Germinal center (tissue), 1 donor: ENCODE data around the gene GGT6.

ENCODE experiments used
- DNase-seq: peaks from one replicate; pipeline ENCODE4 v3.0.0; 2012; ENCODE audit warnings: mixed read lengths, low spot score

GGT6 gene

GRCh38 chr17:4522661-4523060, 37.7 kb downstream of the GGT6 start:
- DNase-seq, result no peak

DNA sequence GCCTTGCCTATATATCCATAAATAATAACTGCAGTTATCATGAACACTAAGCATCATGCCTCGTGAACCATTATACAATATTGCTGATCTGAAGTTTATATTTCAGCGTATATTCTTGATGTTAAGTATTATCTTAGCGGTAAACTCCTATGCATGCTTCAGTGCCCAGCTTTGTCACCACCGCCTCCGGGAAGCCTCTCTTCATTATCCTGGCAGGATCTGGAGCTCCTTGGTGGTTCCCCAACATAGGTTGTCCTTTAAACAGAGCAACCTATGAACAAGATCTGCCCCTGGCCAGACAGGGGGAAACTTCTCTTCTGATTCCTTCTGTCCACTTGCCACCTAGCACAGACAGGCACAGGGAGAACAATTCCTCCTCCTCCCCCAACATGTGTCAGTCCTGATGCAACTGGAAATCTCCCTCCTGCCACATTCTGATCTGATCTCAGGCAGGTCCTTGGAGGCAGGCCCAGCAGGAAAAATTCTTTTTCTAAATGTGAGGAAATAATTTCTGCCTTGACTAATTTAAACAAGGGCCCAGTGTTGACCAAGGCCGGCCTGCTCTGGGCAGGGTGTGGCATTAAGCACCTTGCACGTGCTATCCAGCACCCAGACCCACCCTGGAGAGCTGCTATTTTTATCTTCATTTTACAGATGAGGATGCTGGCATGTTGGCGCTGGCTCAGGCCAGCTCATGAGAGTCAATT, 39.3 kb downstream of the GGT6 start:
- no peak for DNase-seq

DNA sequence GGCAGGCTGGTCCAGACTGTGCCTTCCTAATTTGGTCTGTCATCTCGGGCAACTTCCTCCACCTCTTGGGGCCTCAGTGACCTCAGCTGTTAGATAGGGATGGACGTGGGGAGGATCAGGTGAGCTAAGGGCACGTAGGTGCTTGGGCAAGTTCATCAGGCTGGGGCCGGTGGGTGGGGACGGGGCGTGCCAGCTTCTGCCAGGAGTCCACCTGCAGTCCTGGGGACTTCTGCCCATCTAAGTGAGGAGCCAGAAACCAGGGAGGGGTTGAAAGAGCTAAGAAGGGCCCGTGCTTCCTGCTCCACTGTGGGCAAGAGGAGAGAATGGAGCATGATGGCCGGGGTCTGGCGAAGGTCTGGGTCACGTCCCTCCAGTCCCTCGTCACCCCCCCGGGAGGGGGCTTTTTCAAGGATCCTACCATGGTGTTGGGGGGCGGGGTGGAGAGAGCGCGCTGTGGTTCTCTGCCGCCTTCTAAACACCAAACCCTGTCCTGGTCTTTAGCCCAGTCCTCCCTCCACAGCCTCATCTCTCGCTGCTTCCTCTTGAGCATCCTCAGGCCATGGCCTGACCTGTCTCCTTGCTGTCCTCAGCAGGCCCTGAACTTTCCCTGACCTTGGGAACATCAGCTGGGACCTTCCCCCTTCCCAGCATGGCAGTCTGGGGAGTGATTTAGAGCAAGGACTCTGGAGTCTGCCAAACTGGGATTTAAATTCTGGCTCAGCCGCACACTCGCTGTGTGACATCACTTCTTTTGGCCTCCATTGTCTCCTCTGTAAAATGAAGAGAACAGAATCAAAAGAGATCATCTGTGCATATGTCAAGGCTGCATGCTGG, 40.1 kb downstream of the GGT6 start:
- no peak for DNase-seq

- DNase-seq, result no peak
Measured at GRCh38 chr17:4519361-4519788, 41.0 kb downstream of the GGT6 start.

DNA sequence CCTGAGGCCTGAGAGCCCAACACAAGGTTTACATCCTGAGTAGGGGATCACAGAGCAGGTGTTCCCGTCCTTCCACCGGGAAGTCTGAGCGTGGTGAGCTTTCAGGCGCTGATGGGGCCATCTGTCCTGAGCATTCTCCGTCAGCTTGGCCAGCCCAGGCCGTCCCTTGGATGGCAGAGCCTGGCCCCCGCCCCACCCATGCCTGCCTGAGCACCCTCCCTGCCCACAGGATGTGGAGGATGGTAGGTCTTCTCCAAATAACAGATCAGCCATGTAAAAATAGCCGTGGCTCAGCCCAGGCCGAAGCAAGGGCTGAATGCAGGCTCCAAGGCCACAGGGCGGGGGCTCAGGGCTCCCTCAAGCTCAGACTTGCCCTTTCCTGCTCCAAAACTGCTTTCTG, 41.5 kb downstream of the GGT6 start:
- no peak for DNase-seq

DNA sequence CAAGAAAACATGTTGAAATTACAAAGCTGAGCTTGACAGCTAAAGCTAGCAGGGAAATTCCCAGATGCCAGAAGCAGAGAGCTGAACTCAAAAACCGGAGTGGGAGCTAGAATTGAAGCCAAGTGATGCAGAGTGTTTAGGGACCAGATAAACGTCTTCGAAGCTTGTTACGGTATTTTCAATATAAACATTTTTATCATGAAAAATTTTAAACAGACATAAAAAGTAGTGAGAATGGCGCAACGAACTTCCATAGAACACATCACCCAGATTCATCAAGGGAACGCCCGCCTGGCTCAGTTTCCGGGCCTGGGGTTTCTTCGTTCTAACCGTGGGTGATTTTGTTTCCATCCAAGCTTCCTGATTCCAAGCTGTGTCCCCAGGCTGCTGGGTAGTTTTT, 43.6 kb downstream of the GGT6 start:
- no peak for DNase-seq

DNA sequence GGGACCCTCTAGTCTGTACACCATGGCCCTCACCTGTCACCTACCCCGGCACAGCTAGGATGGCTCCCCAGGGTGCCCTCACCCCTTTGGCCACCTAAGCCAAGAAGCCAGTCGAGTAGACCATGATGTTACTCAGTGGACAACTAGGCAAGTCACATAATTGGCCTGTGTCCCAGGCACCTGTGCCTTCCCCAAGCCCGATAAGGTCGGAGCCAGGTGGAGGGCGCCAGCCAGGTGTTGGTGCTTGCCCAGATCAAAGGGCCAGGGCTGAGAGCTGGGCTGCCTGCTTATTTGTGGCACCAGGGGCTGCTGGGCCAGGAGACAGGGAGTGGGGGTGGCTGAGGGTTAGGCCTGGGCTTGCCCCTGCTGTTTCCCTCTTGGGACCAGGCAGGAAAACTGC, 44.9 kb downstream of the GGT6 start:
- DNase-seq, result no peak

GRCh38 chr17:4514779-4515178, 45.6 kb downstream of the GGT6 start:
- DNase-seq, result no peak

DNA sequence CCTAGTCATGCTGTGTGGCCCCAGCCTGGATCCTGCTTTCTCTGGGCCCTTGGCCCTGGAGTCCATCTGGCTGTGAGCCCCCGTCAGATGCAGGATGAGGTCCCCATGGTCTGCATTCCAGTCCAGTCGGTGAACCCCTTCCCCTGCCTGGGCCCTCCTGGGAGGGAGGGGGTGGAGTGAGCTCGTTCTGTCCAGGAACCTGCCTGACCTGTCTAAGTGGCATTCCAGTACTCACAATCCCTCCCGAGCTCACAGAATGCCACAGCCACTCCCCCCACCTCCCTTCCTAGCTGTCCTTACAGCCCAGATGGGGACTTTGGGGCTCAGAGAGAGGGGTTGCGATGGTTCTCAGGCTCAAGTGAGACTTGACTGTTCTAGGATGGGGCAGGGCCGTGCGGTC, 46.2 kb downstream of the GGT6 start:
- DNase-seq, result no peak

DNA sequence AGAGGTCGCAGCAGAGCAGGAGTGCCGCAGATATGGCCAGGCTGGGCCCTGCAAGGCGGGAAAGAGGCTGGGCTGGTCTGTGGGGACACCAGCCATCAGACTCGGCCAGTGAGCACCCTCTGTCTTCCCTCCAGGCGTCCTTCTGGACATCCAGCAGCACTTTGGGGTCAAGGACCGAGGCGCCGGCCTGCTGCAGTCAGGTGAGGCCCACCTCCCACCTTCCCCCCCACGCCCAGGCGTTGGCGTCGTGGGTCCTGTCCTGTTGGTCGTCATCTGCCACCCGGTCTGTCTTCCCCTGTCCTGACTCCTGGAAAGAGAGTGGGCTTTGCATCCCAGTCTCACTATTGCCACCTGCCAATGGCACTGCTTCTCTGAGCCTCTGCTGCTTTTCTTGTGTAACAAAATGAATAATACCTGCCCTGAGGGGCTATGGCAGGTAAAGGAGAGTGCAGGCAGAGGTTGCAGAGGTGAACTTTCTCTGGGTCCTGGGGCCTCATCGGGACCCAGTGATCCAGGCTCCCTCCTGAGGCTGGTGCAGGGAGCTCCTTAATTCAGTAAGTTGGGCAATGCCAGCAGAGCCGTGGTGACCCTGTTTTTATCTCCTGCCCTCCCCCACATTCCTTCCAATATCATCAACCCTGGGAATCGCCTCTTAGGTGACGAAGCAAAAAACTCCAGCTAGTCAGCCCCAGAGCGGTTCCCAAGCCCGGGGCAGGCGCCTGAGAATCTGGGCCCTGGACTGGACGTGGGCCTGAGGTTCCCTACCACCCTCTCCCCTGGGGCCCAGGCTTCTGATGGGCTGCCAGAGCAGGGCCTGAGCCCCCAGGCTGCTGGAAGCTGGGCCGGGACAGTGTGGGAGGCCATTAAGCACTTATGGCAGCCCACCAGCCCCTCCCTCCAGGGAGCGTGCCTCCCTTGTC, 47.0 kb downstream of the GGT6 start:
- DNase-seq, result no peak

GRCh38 chr17:4512156-4513112, 47.9 kb downstream of the GGT6 start:
- DNase-seq, result no peak

GRCh38 chr17:4511199-4511932, 49.0 kb downstream of the GGT6 start:
- DNase-seq, result no peak

DNA sequence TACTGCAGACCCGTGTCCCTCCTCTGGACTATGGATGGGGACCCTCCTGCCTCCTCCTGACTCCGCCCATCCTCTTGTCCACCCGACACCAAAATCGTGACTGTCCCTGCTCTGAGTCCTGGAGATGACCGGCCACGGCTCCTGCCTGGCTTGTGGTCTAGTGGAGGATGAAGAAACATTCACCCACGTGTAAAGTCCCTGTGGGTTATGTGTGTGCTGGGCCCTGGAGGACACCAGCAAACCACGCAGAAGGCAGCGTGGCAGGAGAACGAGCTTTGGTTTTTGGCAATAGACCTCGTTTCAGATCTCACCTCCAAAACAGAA, 49.8 kb downstream of the GGT6 start:
- no peak for DNase-seq

DNA sequence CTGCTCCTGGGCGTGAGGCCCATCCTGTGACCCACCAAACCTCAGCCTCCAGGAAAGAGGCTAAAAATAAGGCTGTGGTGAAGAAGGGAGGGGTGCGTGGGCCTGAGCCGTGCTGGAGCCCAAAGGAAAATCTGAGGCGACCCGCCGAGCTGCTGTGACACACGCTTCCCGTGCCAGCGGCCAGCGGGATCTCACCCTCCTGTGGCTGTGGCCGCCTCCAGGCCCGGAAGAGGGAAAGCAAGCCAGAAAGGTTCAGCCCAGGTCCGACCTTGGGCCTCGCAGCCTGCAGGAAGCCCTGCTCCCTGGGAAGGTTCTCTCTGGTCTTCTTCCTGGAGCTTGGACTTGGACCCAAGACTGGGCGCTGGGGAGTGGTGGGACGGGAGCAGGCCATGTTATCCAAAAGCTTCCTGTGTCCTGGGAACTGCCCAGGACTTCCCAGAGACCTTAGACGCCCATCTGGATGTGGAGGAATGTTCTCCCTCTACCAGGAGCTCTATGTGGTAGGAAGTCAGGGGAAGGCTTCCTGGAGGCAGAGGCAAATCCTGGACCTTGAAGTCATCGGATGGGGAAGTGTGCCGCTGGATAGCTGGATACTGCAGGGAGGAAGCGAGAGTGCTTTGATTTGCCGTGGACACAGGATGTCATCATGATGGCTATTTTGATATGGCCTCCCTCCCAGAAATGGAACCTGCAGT, 50.3 kb downstream of the GGT6 start:
- DNase-seq, result no peak

DNA sequence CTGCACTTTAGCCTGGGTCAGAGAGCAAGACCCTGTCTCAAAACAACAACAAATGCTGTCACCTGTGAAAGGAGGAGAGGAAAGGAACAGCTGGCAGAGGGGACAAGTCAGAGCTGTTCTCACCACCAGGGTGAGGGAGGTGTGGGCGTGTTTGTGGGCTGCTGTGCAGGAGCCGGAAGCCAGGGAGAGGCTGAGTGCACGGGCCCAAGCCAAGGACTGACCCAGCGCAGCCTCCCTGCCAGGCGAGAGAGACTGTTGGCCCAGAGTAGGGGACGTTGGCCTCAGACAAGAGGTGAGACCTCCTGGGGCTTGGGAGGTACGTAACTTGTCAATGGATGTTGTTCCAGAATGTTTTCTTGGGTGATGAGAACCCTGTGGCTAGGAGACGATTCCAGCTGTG, 51.0 kb downstream of the GGT6 start:
- no peak for DNase-seq

DNA sequence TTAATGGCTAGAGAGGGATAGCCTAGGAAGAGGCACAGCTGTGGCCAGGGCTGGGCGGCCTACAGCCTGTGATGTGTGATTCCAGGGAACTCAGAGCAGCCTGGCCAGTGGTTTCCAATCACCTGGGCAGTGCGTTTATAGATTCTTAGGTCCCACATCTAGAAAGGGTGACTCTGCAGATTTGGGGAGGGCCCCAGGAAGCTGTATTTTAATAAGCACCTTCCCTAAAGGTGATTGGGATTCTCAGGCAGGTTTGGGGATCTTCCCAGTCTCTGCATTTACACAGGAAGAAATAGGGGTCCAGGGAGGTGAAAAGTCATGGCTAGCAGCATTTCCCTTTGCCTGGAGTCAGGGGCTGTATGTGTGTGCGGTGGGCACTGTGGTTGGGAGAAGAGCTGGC, 52.2 kb downstream of the GGT6 start:
- no peak for DNase-seq

GRCh38 chr17:4507361-4508111, 52.8 kb downstream of the GGT6 start:
- no peak for DNase-seq
